ENCODE measurements around the gene IL4R.

DNA sequence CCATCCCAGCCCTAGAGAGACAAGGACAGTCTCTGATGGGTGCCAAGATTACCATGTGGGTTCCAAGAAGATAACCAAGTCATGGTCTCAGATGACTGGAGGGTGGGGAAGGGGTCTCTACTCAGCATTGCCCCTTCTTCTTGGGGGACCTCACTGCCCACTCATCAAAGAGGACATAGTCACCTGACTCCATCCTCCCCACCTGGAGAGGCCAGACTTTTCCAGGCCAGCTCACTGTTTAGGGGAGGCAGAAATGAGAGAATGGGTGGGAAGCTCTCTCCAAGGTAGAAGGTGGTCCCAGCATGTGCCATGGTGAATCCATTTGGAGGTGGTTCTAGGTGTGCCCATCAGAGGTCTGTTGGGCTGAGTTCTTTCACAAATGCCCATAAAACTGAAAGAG is 67.5 kb downstream of the IL4R start:
- TF ChIP-seq, protein P1, sequence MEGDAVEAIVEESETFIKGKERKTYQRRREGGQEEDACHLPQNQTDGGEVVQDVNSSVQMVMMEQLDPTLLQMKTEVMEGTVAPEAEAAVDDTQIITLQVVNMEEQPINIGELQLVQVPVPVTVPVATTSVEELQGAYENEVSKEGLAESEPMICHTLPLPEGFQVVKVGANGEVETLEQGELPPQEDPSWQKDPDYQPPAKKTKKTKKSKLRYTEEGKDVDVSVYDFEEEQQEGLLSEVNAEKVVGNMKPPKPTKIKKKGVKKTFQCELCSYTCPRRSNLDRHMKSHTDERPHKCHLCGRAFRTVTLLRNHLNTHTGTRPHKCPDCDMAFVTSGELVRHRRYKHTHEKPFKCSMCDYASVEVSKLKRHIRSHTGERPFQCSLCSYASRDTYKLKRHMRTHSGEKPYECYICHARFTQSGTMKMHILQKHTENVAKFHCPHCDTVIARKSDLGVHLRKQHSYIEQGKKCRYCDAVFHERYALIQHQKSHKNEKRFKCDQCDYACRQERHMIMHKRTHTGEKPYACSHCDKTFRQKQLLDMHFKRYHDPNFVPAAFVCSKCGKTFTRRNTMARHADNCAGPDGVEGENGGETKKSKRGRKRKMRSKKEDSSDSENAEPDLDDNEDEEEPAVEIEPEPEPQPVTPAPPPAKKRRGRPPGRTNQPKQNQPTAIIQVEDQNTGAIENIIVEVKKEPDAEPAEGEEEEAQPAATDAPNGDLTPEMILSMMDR (IDR thresholded peaks at IDR 0.05): no peak
- TF ChIP-seq POLR2AphosphoS5 (IDR thresholded peaks at IDR 0.05): no peak
